Hepatocyte (in vitro differentiated cells): ENCODE results near the gene PTPRE.

ENCODE experiments used
- CTCF ChIP-seq: fragments of 200-600 bp; sonication (generic); IDR thresholded peaks from 2 replicates; pipeline ENCODE4 v1.5.1; 2016; ENCODE audit warnings: antibody characterized with exemption, mild to moderate bottlenecking; ENCODE audit not compliant: poor library complexity
- EZH2 ChIP-seq: fragments of 200-600 bp; sonication (generic); IDR thresholded peaks from 2 replicates; pipeline ENCODE4 v1.6.1; 2016; ENCODE audit warnings: antibody characterized with exemption, mild to moderate bottlenecking, borderline replicate concordance

DNA sequence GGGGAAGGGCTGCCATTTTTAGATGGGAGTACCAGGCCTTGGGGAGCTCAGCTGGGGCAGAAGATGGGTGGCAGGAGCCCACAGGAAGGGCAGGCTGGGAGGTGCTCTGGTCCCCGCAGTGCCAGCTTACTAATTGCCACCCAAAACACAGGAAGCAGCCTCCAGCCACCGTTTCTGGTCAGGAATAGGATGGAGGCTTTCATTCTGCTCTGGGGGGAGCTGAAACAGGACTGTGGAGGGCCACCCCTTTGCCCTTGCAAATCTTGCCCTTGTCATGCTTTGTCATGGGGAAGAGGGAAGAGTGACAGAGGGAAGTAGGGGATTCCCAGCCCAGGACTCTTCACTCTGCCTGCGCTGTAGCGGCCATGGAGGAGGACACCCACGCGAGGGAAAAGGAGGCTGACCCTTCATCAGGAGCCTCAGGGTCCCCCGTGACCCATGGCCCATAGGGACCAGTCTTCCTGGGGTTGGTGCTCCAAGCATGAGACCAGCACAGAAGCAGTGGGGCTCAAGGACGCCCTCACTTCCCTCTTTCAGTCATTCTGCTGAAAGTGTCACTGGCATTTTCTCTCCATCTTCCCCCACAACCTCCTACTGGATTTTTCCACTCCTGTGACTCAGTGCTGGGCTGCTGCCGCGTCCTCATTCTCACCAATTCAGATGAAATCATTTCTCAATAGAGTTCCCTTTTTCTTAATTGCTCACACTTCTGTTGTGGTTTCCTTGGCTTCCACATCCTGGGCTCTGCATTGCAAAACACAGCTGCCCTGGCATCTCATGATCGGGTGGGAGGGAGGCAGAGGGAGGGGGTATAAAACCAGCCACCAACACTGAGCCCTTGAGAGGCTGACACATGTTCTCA lies 157.4 kb downstream of the PTPRE start:
- TF ChIP-seq CTCF (no peak), EZH2 (no peak)
